ENCODE data around the gene DNAJB6. TPM values are rescaled to one million over a fixed set of nuclear protein-coding genes. Genes with fewer than 3 reads are reported as not detected.

Gene DNAJB6
- total and polyA plus RNA-seq, 2 experiments from 2014 or later, result 139 to 187 TPM

DNA sequence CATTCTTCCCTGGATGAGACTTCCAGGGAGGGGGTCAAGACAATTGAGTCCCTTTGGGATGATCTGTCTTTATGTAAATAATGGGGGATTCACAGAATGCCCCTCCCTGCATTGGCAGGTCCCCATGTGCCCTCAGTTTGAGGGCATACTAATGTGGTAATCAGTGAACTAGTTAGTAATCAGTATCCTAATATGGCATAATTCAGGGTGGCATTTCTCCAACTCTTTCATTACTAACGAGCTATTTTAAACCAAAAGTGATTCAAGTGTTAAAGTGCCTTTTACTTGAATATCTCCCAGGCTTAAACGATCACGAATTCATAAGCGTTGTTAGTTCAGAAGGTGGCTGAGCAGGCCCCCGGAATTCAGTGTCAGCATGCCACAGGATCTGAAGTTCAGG lies 1.6 kb upstream of the DNAJB6 start:
- in situ Hi-C loops (cut with MboI), result no loop called here
- Histone ChIP-seq H4K20me1 (ENCODE audit: insufficient read depth) (0 out of 2 replicates have a peak, but pooled peaks cover 4% of the 10 kb centered on the region), H3K4me2 (ENCODE audit: unreplicated experiment) (peak overlapping the region; percentile 76), H3K9ac (no peak overlapping the region), H3K27me3 (replicated peaks; ENCODE audit: insufficient read depth) (no peaks in the 10 kb centered on the region), H3K27ac (no peak overlapping the region), H3K4me1 (ENCODE audit: insufficient read depth) (peaks cover 21% of the 10 kb centered on the region), H2AFZ (no peak overlapping the region), H3F3A (ENCODE audit: insufficient read depth) (peaks cover 22% of the 10 kb centered on the region), H3K9me3 (ENCODE audit: low read depth) (no peaks in the 10 kb centered on the region), H3K9me2 (ENCODE audit: insufficient read depth) (no peaks in the 10 kb centered on the region), H3K36me3 (ENCODE audit: low read depth) (no peaks in the 10 kb centered on the region), H3K4me3 (peak overlapping the region; percentile 94; the same call in 1 of the 2 replicates), H3K79me2 (ENCODE audit: insufficient read depth) (peaks cover 37% of the 10 kb centered on the region)
- DNase-seq, result peak; percentile 47
- TF ChIP-seq EZH2 (IDR thresholded peaks at IDR 0.05; ENCODE audit: insufficient read depth, poor library complexity, severe bottlenecking), result no peak
- TF ChIP-seq EZH2phosphoT487 (IDR thresholded peaks at IDR 0.05; ENCODE audit: insufficient read depth, low read depth), result no peak
- WGBS, 2 experiments (ENCODE audit: low coverage in 1 of 2, low lambda C conversion rate in 2 of 2, missing lambda C conversion rate in 2 of 2), result 72 to 74% methylated on average over 5 of the region's 5 CpGs

DNA sequence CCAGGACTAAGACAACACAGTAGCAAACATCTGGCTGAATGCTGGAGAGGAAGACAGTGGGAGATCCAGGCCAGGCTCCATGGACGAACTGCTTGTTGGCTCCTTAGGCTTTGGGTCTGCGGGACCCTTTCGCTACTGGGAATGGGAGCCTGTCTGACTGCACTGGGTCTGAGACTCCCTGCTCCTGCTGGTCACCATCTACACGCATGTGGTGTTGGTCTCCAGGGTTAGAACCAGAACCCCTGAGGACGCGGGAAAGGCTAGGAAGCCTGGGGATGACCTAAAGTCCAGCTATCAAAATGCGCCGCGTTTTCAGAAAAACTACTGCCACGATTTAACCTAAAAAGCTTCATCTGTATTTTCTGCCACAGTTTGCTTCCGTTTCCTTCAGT lies 817 bp upstream of the DNAJB6 start:
- peaks cover 8% of the 10 kb centered on the region; the same call in 1 of the 2 replicates for H4K20me1 ChIP-seq (ENCODE audit: insufficient read depth)
- H3K4me1 ChIP-seq (ENCODE audit: insufficient read depth), result peaks cover 24% of the 10 kb centered on the region
- H3K79me2 ChIP-seq (ENCODE audit: insufficient read depth), result peaks cover 44% of the 10 kb centered on the region
- no peaks in the 10 kb centered on the region for H3K36me3 ChIP-seq (ENCODE audit: low read depth)
- H3K4me2 ChIP-seq (ENCODE audit: unreplicated experiment), result peak overlapping the region; percentile 76
- no peaks in the 10 kb centered on the region for H3K9me3 ChIP-seq (ENCODE audit: low read depth)
- H3K27me3 ChIP-seq (replicated peaks; ENCODE audit: insufficient read depth), result no peaks in the 10 kb centered on the region
- H2AFZ ChIP-seq, result peak overlapping the region; percentile 83
- H3K9ac ChIP-seq, result peak overlapping the region; percentile 89
- peak overlapping the region; percentile 86 for H3K27ac ChIP-seq
- in situ Hi-C loops (cut with MboI), result no loop called here
- TF ChIP-seq EZH2phosphoT487 (IDR thresholded peaks at IDR 0.05; ENCODE audit: insufficient read depth, low read depth), result no peak
- no peak for TF ChIP-seq EZH2 (IDR thresholded peaks at IDR 0.05; ENCODE audit: insufficient read depth, poor library complexity, severe bottlenecking)
- peak overlapping the region; percentile 94 for H3K4me3 ChIP-seq
- WGBS, 2 experiments (ENCODE audit: low coverage in 1 of 2, low lambda C conversion rate in 2 of 2, missing lambda C conversion rate in 2 of 2), result 17 to 23% methylated on average over 11 of the region's 11 CpGs
- H3F3A ChIP-seq (ENCODE audit: insufficient read depth), result peaks cover 22% of the 10 kb centered on the region
- no peak for DNase-seq
- no peaks in the 10 kb centered on the region for H3K9me2 ChIP-seq (ENCODE audit: insufficient read depth)

DNA sequence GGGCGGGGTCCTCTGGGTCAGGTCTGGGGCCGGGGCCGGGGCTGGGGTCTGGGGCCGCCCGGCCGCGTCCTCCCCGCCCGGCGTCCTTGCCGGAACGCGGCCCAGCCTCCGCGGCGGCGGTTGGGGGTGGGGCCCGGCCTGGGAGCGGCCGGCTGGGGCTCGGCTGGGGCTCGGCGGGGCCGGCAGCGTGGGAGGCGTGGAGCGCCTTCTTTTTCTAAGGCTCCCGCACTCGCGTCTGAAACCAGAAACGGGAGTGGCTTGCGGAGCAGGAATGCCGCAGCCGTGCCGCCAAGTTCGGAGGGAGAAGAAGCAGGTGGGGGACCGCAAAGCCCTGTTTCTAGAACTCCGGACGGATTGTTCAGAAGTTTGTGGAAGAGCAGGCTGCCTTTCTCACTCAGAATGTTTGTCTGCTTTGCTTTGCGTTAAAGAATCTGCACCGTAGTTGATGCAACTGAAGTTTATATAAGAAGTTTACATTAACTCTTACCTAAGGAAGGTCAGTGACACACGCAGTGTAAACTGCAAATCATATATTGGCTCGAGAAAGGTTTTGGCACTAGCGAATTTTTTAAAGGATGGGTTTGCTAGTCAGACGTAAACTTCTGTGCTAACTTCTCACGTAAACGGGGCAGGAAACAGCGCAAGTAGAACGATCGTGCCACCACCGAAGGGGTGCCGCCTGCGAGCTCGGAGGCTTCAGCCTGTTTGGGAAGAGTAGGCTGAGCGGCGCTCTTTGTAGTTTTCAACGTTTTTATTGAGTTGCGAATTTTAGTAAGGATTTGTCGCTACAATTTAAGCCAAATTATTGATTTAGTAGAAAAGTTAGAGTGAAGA lies 729 bp downstream of the DNAJB6 start:
- H3K36me3 ChIP-seq (ENCODE audit: low read depth), result no peaks in the 10 kb centered on the region
- in situ Hi-C loops (cut with MboI), result no loop called here

DNA sequence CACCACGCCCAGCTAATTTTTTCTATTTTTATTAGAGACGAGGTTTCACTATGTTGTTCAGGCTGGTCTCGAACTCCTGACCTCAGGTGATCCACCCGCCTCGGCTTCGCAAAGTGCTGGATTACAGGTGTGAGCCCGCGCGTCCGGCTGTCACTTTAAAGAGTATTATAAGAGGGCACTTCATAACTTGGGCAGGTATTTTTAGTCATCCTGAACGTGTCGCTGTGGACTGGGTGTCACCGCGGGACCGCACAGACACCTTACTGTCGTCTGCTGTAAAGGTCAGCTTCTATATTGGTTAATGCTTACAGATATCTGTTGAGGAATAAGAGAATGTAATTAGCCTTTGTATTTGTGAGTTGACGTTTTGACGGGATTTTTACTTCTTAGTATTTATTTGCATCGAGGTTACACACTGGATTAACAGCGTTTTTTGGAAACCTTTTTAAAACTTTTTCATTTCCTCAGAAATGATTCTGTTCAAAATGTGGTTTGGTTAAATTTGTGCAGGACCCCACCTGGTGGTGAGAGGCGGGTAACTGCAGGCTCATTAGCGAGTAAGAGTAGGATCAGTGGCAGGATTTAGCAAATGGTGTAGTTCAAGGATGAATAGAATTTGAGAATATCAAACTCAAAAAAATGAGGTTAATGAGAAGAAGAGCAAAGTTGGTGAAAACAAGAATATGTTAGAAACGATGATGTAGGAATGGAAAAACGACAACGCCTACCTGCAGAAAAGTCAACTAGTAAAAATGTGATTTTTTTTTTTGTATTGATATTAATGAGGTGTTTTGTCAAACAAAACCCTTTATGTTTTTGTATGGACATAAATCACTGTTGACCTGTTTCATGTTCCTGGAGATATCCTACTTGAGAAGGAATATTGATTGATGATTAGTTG lies 3.2 kb downstream of the DNAJB6 start:
- Histone ChIP-seq H3K79me2 (ENCODE audit: insufficient read depth) (peaks cover 84% of the 10 kb centered on the region), H3K27ac (peak overlapping the region; percentile 41; the same call in 1 of the 2 replicates), H3K27me3 (replicated peaks; ENCODE audit: insufficient read depth) (no peaks in the 10 kb centered on the region), H3K9me2 (ENCODE audit: insufficient read depth) (no peaks in the 10 kb centered on the region), H3K4me1 (ENCODE audit: insufficient read depth) (peaks cover 21% of the 10 kb centered on the region), H3K9ac (0 out of 2 replicates have a peak overlapping the region, but pooled peaks have one; percentile 30), H3K9me3 (ENCODE audit: low read depth) (no peaks in the 10 kb centered on the region), H3K4me3 (peak overlapping the region; percentile 94), H3K36me3 (ENCODE audit: low read depth) (no peaks in the 10 kb centered on the region), H2AFZ (no peak overlapping the region), H3F3A (ENCODE audit: insufficient read depth) (peaks cover 27% of the 10 kb centered on the region), H3K4me2 (ENCODE audit: unreplicated experiment) (peak overlapping the region; percentile 93), H4K20me1 (ENCODE audit: insufficient read depth) (peaks cover 24% of the 10 kb centered on the region)
- peak; percentile 77 for DNase-seq
- TF ChIP-seq EZH2phosphoT487 (IDR thresholded peaks at IDR 0.05; ENCODE audit: insufficient read depth, low read depth) (no peak), EZH2 (IDR thresholded peaks at IDR 0.05; ENCODE audit: insufficient read depth, poor library complexity, severe bottlenecking) (no peak)
- in situ Hi-C loops (cut with MboI), result no loop called here
- WGBS, 2 experiments (ENCODE audit: low coverage in 1 of 2, low lambda C conversion rate in 2 of 2, missing lambda C conversion rate in 2 of 2), result 43 to 45% methylated on average over 25 of the region's 25 CpGs

More for the DNA sequence above, 729 bp downstream of the DNAJB6 start:
- H3K4me3 ChIP-seq, result peak overlapping the region; percentile 94
- H4K20me1 ChIP-seq (ENCODE audit: insufficient read depth), result peaks cover 15% of the 10 kb centered on the region; the same call in 1 of the 2 replicates
- peak overlapping the region; percentile 89 for H3K9ac ChIP-seq
- peak; percentile 88 for DNase-seq
- TF ChIP-seq EZH2phosphoT487 (IDR thresholded peaks at IDR 0.05; ENCODE audit: insufficient read depth, low read depth) (no peak), EZH2 (IDR thresholded peaks at IDR 0.05; ENCODE audit: insufficient read depth, poor library complexity, severe bottlenecking) (no peak)
- peak overlapping the region; percentile 86 for H3K27ac ChIP-seq
- peak overlapping the region; percentile 93 for H3K4me2 ChIP-seq (ENCODE audit: unreplicated experiment)
- no peaks in the 10 kb centered on the region for H3K9me2 ChIP-seq (ENCODE audit: insufficient read depth)
- no peak overlapping the region for H2AFZ ChIP-seq
- 0 to 3% methylated on average over 27 to 49 of the region's 59 CpGs for WGBS, 2 experiments (ENCODE audit: low coverage in 1 of 2, low lambda C conversion rate in 2 of 2, missing lambda C conversion rate in 2 of 2)
- peaks cover 59% of the 10 kb centered on the region for H3K79me2 ChIP-seq (ENCODE audit: insufficient read depth)
- peaks cover 22% of the 10 kb centered on the region for H3F3A ChIP-seq (ENCODE audit: insufficient read depth)
- H3K4me1 ChIP-seq (ENCODE audit: insufficient read depth), result peaks cover 24% of the 10 kb centered on the region
- no peaks in the 10 kb centered on the region for H3K27me3 ChIP-seq (replicated peaks; ENCODE audit: insufficient read depth)
- H3K9me3 ChIP-seq (ENCODE audit: low read depth), result no peaks in the 10 kb centered on the region
